B cell (primary cell): ENCODE measurements around the gene CELF2.

ENCODE experiments used
- CTCF ChIP-seq: fragments of 200-600 bp; IDR thresholded peaks from one replicate; pipeline ENCODE4 v1.8.0; 2022; ENCODE audit warnings: antibody characterized with exemption, mild to moderate bottlenecking
- EZH2 ChIP-seq: IDR thresholded peaks from 2 replicates; pipeline ENCODE4 v1.6.1; 2012; ENCODE audit warnings: borderline replicate concordance, low read depth, mild to moderate bottlenecking, moderate library complexity, low read length; ENCODE audit not compliant: insufficient read depth, poor library complexity, severe bottlenecking

- TF ChIP-seq CTCF (no peak), EZH2 (no peak)
Measured at GRCh38 chr10:11335167-11335652, 317.5 kb downstream of the CELF2 start.
